AG09319 (cell line): ENCODE data around the gene IP6K3.

Source experiments
- DNase-seq: peaks from one replicate; pipeline ENCODE4 v3.0.0-alpha.2; 2010; ENCODE audit warnings: low read depth; ENCODE audit errors: extremely low read depth
- CTCF ChIP-seq: IDR thresholded peaks from 2 replicates; pipeline ENCODE4 v1.5.1; 2011; ENCODE audit warnings: low read depth, mild to moderate bottlenecking, inconsistent platforms, low read length, moderate library complexity

IP6K3 gene

GRCh38 chr6:33746651-33747100, at the start of gene IP6K3:
IP6K3 (minus strand) TSS chr6:33746905; CDS start chr6:33735476, 11,429 bp downstream.
- DNase-seq = no peak

GRCh38 chr6:33794910-33795623, 48.4 kb upstream of the IP6K3 start:
- no peak for TF ChIP-seq CTCF
- DNase-seq = no peak

More at GRCh38 chr6:33746651-33747100, at the start of gene IP6K3:
- TF ChIP-seq CTCF = no peak

- no peak for DNase-seq
- TF ChIP-seq CTCF = no peak
Measured at GRCh38 chr6:33792981-33793380, 46.3 kb upstream of the IP6K3 start.

GRCh38 chr6:33791620-33792019, 44.9 kb upstream of the IP6K3 start:
- no peak for DNase-seq
- TF ChIP-seq CTCF = no peak

- TF ChIP-seq CTCF = no peak
- DNase-seq = no peak
Measured at GRCh38 chr6:33790910-33791309, 44.2 kb upstream of the IP6K3 start.

GRCh38 chr6:33790379-33790778, 43.7 kb upstream of the IP6K3 start:
- no peak for DNase-seq

More at GRCh38 chr6:33790379-33790778, 43.7 kb upstream of the IP6K3 start:
- TF ChIP-seq CTCF = no peak
